ENCODE results near the gene TOMM20. TPM values are rescaled to one million over a fixed set of nuclear protein-coding genes. Genes with fewer than 3 reads are reported as not detected.

The TOMM20 gene
- 10 to 100 TPM; 54.7 to 75.2 TPM for total RNA-seq

DNA sequence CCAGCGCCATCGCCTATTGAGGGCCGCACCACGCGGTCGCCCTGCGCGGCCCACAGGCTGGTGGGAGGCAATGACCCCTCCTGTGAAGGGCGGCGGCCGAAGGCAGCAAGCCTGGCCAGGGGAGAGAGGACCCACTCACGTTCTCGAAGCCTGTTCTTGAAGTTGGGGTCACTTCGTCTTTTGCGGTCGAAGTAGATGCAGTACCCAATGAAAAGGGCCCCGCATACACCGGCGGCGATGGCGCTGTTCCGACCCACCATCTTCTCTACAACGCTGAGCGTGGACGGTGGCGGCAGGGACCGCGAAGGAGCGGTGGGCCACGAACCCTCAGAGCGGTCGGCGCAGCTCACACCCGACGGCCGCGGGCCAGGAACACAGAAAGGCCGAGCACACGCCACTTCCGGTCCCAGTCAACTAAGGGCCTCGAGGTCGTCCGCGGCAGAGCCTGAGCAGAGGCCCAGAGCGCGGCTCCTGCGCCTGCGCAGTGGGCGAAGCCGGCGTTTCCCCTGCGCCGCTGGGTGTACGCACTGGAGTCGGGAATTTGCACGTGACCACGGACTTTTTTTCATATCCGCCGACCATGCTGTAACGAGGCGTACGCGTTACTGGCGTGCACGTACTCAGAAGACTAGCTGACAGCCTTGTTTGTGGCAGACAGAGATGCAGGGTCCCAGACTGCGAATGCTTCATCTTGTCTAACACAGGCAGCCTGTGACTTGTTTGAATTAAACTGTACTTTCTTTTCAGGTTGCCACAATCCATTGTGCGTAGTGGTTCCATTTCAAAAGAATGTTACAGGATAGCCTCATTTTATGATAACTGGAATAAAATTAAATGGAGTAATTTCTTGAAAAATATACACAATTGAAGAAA lies at the start of gene TOMM20:
Gene TOMM20, minus strand, starts transcription at position 382 of the 873 bp plus-strand sequence. Its CDS starts 122 bp downstream, at position 260.
- Histone ChIP-seq H3K36me3 (replicated peaks in 1 of 2; ENCODE audit: insufficient read depth in 1 of 2, low read depth in 2 of 2) (no peaks in the 10 kb centered on the region), H3K4me1 (peaks cover 20% of the 10 kb centered on the region), H3K9me3 (no peaks in the 10 kb centered on the region), H3K27ac (peak within 1 kb of the TSS; percentile 55 to 92 (median 80)), H3K4me3 (peak within 1 kb of the TSS; percentile 81 to 88), H3K27me3 (no peaks in the 10 kb centered on the region)
- intact Hi-C loops (cut with DNase I), result no loop called here
- ATAC-seq (peak; percentile 100), DNase-seq (peak; percentile 95 to 98 (median 98))
- peak; percentile 69 to 91 (median 89) for TF ChIP-seq POLR2A (IDR thresholded peaks at IDR 0.05)
- TF ChIP-seq, protein P1, sequence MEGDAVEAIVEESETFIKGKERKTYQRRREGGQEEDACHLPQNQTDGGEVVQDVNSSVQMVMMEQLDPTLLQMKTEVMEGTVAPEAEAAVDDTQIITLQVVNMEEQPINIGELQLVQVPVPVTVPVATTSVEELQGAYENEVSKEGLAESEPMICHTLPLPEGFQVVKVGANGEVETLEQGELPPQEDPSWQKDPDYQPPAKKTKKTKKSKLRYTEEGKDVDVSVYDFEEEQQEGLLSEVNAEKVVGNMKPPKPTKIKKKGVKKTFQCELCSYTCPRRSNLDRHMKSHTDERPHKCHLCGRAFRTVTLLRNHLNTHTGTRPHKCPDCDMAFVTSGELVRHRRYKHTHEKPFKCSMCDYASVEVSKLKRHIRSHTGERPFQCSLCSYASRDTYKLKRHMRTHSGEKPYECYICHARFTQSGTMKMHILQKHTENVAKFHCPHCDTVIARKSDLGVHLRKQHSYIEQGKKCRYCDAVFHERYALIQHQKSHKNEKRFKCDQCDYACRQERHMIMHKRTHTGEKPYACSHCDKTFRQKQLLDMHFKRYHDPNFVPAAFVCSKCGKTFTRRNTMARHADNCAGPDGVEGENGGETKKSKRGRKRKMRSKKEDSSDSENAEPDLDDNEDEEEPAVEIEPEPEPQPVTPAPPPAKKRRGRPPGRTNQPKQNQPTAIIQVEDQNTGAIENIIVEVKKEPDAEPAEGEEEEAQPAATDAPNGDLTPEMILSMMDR (IDR thresholded peaks at IDR 0.05), result no peak
- 1 to 3% methylated on average over 25 to 64 of the region's 67 CpGs for WGBS, 2 donors

DNA sequence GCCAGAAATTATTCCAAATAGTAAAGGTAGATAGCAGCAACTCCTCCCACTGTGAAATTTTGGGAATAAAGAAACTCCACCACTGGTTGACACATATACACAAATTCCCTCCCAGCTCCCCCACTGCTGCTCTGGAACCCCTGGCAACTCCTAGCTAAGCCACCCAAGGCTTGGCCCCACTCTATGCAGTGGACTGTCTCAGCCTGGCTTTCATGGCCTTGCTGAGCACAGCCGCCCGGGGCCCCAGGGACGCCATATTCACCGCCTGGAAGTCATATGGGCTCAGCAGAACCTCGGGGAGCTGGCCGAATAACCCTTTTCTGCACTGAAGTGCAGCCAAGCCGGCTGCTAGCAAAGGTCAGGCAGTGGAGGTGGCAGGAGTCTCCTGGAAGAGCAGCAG lies 47.8 kb upstream of the TOMM20 start:
- no peak for ATAC-seq
- TF ChIP-seq, protein P1 (IDR thresholded peaks at IDR 0.05), result no peak
- TF ChIP-seq POLR2A (IDR thresholded peaks at IDR 0.05), result no peak
- WGBS, 2 donors, result 94 to 96% methylated on average over 7 of the region's 7 CpGs

GRCh38 chr1:235169986-235170385 lies 41.3 kb upstream of the TOMM20 start:
- intact Hi-C loops (cut with DNase I), result no loop called here
- Histone ChIP-seq H3K36me3 (replicated peaks in 1 of 2; ENCODE audit: insufficient read depth in 1 of 2, low read depth in 2 of 2) (peaks cover 0 to 27% of the 10 kb centered on the region in 2 donors), H3K27ac (no peak overlapping the region), H3K4me3 (no peak overlapping the region), H3K27me3 (no peaks in the 10 kb centered on the region), H3K9me3 (no peaks in the 10 kb centered on the region), H3K4me1 (no peaks in the 10 kb centered on the region)
- no peak for ATAC-seq
- TF ChIP-seq POLR2A (IDR thresholded peaks at IDR 0.05), result no peak
- TF ChIP-seq, protein P1 (IDR thresholded peaks at IDR 0.05), result no peak
- no peak for DNase-seq

More for the DNA sequence above, 47.8 kb upstream of the TOMM20 start:
- intact Hi-C loops (cut with DNase I), result no loop called here
- Histone ChIP-seq H3K4me1 (no peaks in the 10 kb centered on the region), H3K27me3 (no peaks in the 10 kb centered on the region), H3K27ac (no peak overlapping the region), H3K36me3 (replicated peaks in 1 of 2; ENCODE audit: insufficient read depth in 1 of 2, low read depth in 2 of 2) (peaks cover 0 to 24% of the 10 kb centered on the region in 2 donors), H3K4me3 (no peak overlapping the region), H3K9me3 (no peaks in the 10 kb centered on the region)
- no peak for DNase-seq

GRCh38 chr1:235168375-235168774 lies 39.7 kb upstream of the TOMM20 start:
- Histone ChIP-seq H3K27ac (no peak overlapping the region), H3K27me3 (no peaks in the 10 kb centered on the region), H3K4me3 (no peak overlapping the region), H3K4me1 (no peaks in the 10 kb centered on the region), H3K9me3 (no peaks in the 10 kb centered on the region), H3K36me3 (replicated peaks in 1 of 2; ENCODE audit: insufficient read depth in 1 of 2, low read depth in 2 of 2) (peaks cover 0 to 21% of the 10 kb centered on the region in 2 donors)
- TF ChIP-seq, protein P1 (IDR thresholded peaks at IDR 0.05), result no peak
- no peak for TF ChIP-seq POLR2A (IDR thresholded peaks at IDR 0.05)
- intact Hi-C loops (cut with DNase I), result no loop called here
- WGBS, 2 donors, result 90 to 91% methylated on average over 3 of the region's 3 CpGs
- DNase-seq (no peak), ATAC-seq (no peak)

Measured in body of pancreas (tissue), 4 donors.